Stimulated activated effector memory CD8-positive, alpha-beta T cell treated with anti-CD3 and anti-CD28 coated beads, Interleukin-12 subunit alpha, Interleukin-12 subunit beta, amount 100 ng/mL, for 72 hours (primary cell): Measurements from ENCODE around the gene TMEM168.

Experiments
- ATAC-seq: fragments of 150-1000 bp; cut with Tn5 transposase; 2 replicates; pipeline ENCODE4 v1.10.0; 2021
- DNase-seq, 2 donors: peaks; one replicate each; pipeline ENCODE4 v3.0.0; 2021 to 2022; ENCODE audit warnings: low spot score in 2 of 2
- H3K27ac Mint-ChIP-seq: one replicate; pipeline ENCODE4 v1.8.0; 2022; ENCODE audit warnings: mild to moderate bottlenecking, mixed read lengths
- H3K36me3 Mint-ChIP-seq: one replicate; pipeline ENCODE4 v1.8.0; 2022; ENCODE audit warnings: mild to moderate bottlenecking, mixed read lengths
- H3K4me1 Mint-ChIP-seq: one replicate; pipeline ENCODE4 v1.8.0; 2022; ENCODE audit warnings: mixed read lengths
- H3K4me3 Mint-ChIP-seq: one replicate; pipeline ENCODE4 v1.8.0; 2022; ENCODE audit warnings: mild to moderate bottlenecking, mixed read lengths
- H3K9me3 Mint-ChIP-seq: one replicate; pipeline ENCODE4 v1.8.0; 2022; ENCODE audit warnings: mixed read lengths

TMEM168 gene

DNA sequence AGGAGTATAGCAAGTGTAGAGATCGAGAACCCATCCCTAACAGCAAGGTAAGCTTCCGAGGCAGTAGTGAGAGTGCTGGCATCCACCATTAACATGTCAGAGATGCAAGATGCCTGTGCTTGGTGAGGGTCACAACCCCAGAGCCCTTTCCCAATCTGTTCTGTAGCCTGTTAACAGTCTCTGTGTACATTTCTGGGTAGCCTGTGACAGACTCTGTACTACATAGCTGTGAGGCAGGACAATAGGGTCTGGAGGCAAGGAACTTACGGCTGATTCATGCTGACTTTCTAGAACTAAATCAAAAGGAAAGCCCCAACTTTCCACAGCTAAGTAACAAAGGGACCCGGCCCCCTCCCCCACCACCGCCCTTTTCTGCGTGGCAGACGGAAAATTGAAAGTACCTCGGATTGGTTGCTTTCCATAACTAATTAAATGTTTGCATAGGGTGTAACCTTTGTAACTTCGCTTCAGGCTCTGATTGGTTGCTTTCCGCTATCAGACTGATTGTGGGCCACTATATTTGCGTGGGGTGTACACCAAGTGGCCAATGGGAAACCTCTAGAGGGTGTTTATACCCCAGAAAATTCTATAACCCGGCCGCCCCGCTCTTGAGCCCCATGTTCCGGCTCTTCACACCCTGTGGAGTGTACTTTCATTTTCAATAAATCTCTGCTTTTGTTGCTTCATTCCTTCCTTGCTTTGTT lies 1.4 kb upstream of the TMEM168 start:
- Mint-ChIP-seq H3K27ac (peak overlapping the region; percentile 96), H3K4me1 (peaks cover 47% of the 10 kb centered on the region), H3K36me3 (peaks cover 15% of the 10 kb centered on the region), H3K4me3 (peak overlapping the region; percentile 82), H3K9me3 (no peaks in the 10 kb centered on the region)
- ATAC-seq (no peak), DNase-seq (no peak)

DNA sequence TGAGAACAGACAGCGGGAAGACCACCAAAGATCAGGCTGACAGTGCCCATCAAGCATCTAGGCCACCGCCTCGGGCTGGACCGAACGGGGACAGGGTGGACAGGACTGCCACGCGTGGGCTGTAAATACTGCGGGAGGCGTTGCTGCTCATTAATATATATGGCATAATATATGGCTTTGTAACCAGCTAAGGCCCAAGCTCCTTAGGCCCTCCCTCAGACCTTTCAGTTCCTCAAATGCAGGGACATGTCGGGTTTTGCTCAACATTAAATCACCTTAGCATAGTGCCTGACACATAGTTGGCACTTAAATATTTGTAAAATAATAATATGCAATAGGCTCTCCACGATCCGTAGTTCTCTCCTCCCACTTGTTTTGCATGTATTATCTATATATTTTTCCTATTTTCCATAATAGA lies 402 bp upstream of the TMEM168 start:
- ATAC-seq = no peak
- Mint-ChIP-seq H3K4me3 (peak overlapping the region; percentile 82), H3K9me3 (no peaks in the 10 kb centered on the region), H3K4me1 (peaks cover 49% of the 10 kb centered on the region), H3K27ac (peak overlapping the region; percentile 96), H3K36me3 (peaks cover 15% of the 10 kb centered on the region)
- DNase-seq = no peak

DNA sequence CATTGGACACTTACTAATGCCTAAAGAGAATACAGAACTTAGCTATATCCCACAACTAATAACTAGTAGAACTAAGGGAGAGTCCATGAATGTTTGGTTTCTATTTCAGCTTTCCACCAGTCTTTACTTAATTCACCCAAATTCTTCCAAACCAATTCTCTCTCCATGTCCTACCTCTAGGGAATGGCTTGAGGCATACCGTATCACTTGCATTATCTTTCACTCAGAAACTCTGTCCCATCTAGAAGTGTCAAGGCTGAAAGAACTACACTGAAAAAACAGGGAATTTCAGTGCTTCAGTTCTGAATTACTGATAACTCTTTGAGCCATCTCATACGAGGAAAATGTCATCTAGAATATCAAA lies 758 bp downstream of the TMEM168 start:
- no peak for ATAC-seq
- H3K36me3 Mint-ChIP-seq = peaks cover 18% of the 10 kb centered on the region
- H3K9me3 Mint-ChIP-seq = no peaks in the 10 kb centered on the region
- DNase-seq = no peak
- peak overlapping the region; percentile 96 for H3K27ac Mint-ChIP-seq
- H3K4me1 Mint-ChIP-seq = peaks cover 46% of the 10 kb centered on the region
- H3K4me3 Mint-ChIP-seq = peak overlapping the region; percentile 82

DNA sequence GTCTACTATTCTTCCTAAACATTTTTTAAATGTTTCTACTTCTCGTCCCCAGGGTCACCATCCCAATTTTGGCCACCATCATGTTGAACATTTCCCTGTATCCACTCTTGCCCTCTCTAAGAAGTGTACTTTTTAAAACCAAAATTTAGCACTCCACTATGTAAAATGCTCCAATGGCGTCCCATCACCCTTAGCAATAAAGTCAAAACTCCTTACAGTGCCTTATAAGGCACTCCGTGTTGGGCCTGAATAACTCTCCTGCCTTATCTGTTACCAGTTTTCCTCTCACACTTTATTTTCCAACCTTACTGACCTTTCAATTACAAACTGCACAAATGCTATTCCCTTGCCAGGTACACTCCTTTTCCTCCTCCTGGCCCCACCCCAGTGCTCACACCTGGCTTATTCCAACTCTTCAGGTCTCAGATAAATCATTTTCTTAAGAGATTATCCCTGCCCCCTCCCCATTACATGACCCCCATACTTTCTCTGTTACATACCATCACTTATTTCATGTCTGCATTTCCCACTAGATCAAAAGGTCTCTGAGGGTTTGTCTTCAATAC lies 1.3 kb downstream of the TMEM168 start:
- Mint-ChIP-seq H3K4me1 (peaks cover 42% of the 10 kb centered on the region), H3K9me3 (no peaks in the 10 kb centered on the region), H3K36me3 (peaks cover 24% of the 10 kb centered on the region), H3K4me3 (peak overlapping the region; percentile 82), H3K27ac (peak overlapping the region; percentile 96)
- no peak for DNase-seq
- ATAC-seq = no peak

DNA sequence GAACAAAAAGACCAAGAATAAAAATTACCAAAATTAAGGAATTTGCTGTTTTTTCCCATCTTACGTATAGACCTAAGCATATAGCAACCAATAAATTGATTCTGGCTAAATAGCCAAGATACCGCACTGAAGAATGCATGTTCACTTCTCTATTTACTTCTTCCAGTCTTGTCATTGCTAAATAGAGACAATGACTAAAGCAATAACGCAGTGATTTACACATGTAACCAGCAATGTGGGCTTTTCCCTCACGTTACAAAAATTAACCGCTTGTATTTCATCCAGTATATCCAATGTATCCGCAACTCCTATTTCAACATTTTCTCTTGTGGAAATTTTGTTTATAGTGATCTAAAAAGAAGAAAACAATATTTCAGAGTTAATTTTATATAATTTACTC lies 5.6 kb downstream of the TMEM168 start:
- Mint-ChIP-seq H3K4me3 (no peak overlapping the region), H3K9me3 (no peaks in the 10 kb centered on the region), H3K4me1 (peaks cover 56% of the 10 kb centered on the region), H3K27ac (no peak overlapping the region), H3K36me3 (peaks cover 45% of the 10 kb centered on the region)
- DNase-seq = no peak
- ATAC-seq = no peak

DNA sequence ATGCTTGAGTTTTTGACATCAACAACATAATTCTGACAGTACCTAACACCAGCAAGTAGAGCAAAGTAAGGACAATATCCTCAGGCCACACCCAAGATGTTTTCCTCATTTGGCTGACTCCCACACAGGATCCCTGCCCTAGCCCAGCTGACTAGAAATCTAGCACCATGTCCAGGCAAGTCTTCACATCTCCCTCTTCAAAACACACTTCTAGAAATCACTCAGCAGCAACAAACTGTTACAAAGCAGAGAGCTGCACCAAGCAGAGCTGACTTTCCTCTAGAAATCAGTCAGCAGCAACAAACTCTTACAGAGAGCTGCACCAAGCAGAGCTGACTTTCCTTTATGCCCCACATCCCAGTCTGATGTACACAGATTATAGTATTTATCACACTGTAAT lies 7.7 kb downstream of the TMEM168 start:
- Mint-ChIP-seq H3K9me3 (no peaks in the 10 kb centered on the region), H3K4me1 (peaks cover 39% of the 10 kb centered on the region), H3K36me3 (peaks cover 43% of the 10 kb centered on the region), H3K4me3 (peak overlapping the region; percentile 1), H3K27ac (peak overlapping the region; percentile 20)
- ATAC-seq (peak; percentile 100), DNase-seq (no peak)

DNA sequence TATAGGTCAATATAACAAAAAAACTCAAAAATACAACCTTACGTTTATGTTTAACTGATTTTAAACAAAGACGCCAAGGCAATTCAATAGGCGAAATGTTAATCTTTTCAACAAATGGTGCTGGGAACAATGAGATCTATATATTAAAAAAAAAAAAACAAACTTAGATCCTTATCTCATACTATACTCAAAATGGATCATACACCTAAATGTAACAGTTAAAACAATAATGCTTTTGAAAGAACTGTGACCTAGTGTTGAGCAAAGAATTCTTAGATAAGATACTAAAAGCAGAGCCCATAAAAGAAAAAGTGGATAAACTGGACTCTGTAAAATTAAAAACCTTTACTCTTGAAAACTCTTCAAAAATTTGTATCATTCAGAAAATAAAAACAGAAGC lies 8.6 kb downstream of the TMEM168 start:
- Mint-ChIP-seq H3K4me3 (peak overlapping the region; percentile 1), H3K27ac (peak overlapping the region; percentile 20), H3K9me3 (no peaks in the 10 kb centered on the region), H3K4me1 (peaks cover 36% of the 10 kb centered on the region), H3K36me3 (peaks cover 43% of the 10 kb centered on the region)
- no peak for ATAC-seq
- DNase-seq = no peak

DNA sequence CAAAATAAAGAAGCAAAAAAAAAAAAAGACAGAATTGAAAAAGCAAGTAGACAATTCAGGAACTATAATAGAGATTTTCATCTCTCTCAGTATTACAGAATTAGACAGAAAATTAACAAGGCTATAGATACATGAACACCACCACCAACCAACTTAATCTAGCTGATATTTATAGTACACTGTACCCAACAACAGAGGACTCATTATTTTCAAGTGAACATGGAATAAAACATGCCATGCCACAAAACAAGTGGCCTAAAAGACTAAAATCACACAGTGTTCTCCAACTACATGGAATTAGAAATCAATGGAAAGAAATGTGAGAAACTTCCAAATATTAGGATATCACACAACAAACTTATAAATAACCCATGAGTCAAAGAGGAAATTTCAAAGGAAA lies 9.1 kb downstream of the TMEM168 start:
- Mint-ChIP-seq H3K4me3 (no peak overlapping the region), H3K9me3 (no peaks in the 10 kb centered on the region), H3K27ac (no peak overlapping the region), H3K36me3 (peaks cover 43% of the 10 kb centered on the region), H3K4me1 (peaks cover 35% of the 10 kb centered on the region)
- ATAC-seq (no peak), DNase-seq (no peak)

DNA sequence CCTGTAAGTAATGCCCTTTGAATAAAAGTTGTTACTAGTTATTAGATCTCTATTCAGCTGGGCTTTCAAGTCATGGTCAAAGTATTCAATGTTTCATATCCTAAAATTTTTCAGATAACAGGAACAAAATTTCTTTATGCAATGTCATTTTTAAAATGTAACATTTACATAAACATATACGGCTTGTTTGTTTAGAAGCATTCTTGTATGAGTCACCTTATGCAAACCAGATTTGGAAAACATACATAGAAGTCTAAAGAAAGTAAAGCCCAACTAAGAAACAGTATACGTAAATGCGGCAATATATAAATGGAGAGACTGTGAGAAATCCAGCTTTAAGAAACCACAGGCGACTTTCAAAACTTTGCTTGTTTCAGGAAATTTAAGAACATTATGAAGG lies 10.5 kb downstream of the TMEM168 start:
- H3K4me3 Mint-ChIP-seq = no peak overlapping the region

DNA sequence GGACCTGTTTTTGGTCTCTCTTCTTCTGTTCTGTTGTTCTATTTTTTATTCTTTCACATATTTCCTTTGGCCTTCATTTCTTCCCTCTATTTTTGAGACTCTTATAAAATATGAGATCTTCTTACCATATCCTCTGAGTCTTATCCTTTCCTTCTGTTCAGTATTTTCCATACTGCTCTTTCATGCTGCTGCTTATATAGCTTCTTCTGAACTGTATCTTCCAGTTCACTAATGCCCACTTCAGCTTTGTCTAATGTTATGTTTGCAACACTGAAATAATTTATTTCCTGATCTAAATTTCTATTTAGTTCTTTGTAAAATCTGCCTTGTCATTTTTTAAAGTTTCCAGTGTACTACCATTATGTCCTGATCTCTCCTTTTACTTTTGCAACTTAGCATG lies 12.8 kb downstream of the TMEM168 start:
- no peak for ATAC-seq
- H3K4me3 Mint-ChIP-seq = no peak overlapping the region
- no peak for DNase-seq
- H3K9me3 Mint-ChIP-seq = no peaks in the 10 kb centered on the region
- peaks cover 39% of the 10 kb centered on the region for H3K36me3 Mint-ChIP-seq
- peaks cover 27% of the 10 kb centered on the region for H3K4me1 Mint-ChIP-seq
- H3K27ac Mint-ChIP-seq = no peak overlapping the region

More for the DNA sequence above, 10.5 kb downstream of the TMEM168 start:
- H3K9me3 Mint-ChIP-seq = no peaks in the 10 kb centered on the region
- no peak overlapping the region for H3K27ac Mint-ChIP-seq
- DNase-seq = no peak
- H3K36me3 Mint-ChIP-seq = peaks cover 50% of the 10 kb centered on the region
- H3K4me1 Mint-ChIP-seq = peaks cover 35% of the 10 kb centered on the region
- no peak for ATAC-seq

DNA sequence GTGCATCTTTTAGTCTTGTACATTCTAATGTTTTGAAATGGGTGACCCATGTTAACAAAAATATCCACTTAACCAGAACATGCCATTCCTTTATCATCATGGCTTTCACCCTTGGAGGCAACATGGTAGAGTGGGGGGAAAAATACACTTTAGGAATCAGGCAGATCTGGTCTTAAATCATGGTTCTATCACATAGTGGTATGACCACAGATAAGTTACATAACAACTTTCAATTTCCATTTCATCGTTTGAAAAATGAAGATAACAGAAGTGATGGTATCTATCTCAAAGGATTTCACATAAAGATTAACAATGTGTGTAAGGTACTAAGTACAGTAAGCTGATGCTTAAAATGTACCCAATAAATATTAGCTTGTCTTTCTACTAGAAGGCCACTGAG lies 19.0 kb downstream of the TMEM168 start:
- Mint-ChIP-seq H3K9me3 (no peaks in the 10 kb centered on the region), H3K27ac (no peak overlapping the region), H3K4me1 (no peaks in the 10 kb centered on the region), H3K36me3 (peaks cover 15% of the 10 kb centered on the region), H3K4me3 (no peak overlapping the region)
- DNase-seq (no peak), ATAC-seq (no peak)

DNA sequence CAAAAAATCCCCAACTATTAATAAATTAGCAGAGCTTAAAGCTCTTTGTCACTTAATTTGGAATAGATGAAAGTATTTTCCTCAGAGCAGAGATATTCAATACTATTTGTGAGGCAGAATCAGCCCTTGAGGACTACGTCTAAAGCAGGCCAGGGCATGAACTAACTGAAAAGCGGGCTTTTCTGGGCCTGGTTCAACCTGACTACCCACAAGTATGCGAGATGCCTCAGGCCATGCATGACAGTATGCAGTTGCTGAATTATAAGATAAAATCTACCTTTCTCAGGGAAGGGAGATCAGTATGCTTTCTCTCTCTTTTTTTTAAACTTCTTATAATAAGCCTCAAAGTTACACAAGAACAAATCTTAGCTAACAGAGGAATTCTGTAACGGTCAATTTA lies 20.1 kb downstream of the TMEM168 start:
- no peaks in the 10 kb centered on the region for H3K9me3 Mint-ChIP-seq
- no peaks in the 10 kb centered on the region for H3K4me1 Mint-ChIP-seq
- ATAC-seq = no peak
- no peak overlapping the region for H3K27ac Mint-ChIP-seq
- H3K4me3 Mint-ChIP-seq = no peak overlapping the region
- no peak for DNase-seq
- peaks cover 10% of the 10 kb centered on the region for H3K36me3 Mint-ChIP-seq

DNA sequence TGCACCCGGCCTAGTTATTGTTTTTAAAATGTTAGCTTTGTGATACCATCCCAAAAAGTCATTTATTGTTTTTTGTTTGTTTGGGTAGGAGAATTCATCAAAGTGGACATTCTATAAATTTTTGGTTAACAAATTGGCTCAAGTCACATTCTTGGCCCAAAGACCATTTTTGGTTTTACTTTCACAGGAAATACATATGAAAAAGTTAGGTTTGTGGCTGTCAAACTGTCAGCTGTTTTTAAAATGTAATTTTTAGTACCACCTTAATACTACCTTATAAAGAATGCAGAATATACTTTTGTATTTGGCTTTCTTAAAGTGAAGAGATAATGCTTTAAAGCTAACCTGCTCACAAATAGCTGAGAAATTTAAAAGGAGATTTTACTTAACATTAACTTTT lies 25.1 kb downstream of the TMEM168 start:
- Mint-ChIP-seq H3K4me1 (peaks cover 5% of the 10 kb centered on the region), H3K27ac (no peak overlapping the region), H3K36me3 (peaks cover 6% of the 10 kb centered on the region), H3K9me3 (no peaks in the 10 kb centered on the region), H3K4me3 (no peak overlapping the region)
- DNase-seq = no peak
- no peak for ATAC-seq

DNA sequence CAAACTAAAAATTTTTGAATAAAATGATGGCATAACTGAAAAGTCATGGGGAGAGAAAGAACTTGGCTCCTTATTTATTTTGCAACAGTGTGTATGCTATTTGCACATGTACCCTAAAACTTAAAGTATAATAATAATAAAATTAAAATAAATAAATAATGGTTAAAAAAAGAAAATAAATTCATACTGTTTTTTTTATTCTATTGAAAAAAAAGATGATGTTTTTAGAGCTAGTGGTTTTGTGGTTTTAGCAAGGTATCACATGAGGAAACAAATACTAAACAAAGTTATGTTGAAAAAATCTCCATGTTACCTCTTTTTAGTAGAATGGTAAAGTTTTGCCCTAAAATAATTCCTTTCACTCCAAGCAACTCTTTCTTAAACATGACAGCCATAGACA lies 26.2 kb downstream of the TMEM168 start:
- H3K36me3 Mint-ChIP-seq = peaks cover 6% of the 10 kb centered on the region
- no peaks in the 10 kb centered on the region for H3K9me3 Mint-ChIP-seq
- no peak for DNase-seq
- no peak overlapping the region for H3K4me3 Mint-ChIP-seq
- ATAC-seq = no peak
- H3K4me1 Mint-ChIP-seq = peaks cover 5% of the 10 kb centered on the region
- no peak overlapping the region for H3K27ac Mint-ChIP-seq

DNA sequence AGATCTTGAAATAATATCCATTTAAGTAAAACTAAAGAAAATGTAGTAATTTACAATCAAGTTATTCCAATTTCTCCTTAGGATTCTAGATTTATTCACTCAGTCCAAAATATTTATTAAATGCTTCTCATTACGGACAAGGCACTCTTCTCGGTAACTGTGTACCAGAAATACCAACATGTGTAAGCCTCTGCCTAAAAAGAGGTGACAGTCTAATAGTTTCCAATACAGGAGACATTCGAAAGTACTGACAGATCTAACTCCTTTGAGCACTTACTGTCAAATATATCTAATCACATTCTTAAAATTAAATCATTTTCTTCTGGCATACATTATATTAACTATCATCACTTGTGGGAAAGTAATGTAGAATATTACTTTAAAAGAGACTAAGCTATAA lies 26.9 kb downstream of the TMEM168 start:
- DNase-seq (no peak), ATAC-seq (no peak)
- H3K4me3 Mint-ChIP-seq = no peak overlapping the region
- peaks cover 6% of the 10 kb centered on the region for H3K36me3 Mint-ChIP-seq
- no peaks in the 10 kb centered on the region for H3K9me3 Mint-ChIP-seq
- H3K27ac Mint-ChIP-seq = no peak overlapping the region
- peaks cover 5% of the 10 kb centered on the region for H3K4me1 Mint-ChIP-seq

DNA sequence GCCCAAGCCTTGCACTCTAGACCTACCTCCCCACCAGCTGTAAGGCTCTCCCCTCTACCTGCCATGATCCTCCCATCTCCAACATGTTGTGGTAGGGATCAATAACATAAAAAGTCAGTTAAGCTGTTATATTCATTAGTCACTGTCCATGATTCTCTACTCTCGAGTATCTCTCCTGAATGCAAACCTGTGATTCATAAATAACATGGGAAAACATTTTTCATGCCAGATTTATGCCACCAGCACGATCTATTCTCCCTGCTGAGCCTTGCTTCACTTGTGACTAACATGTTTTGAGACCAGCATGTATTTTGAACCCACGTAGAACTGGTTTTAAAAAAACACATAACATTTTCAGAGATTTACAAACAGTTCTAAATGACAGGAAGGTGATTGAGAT lies 30.3 kb downstream of the TMEM168 start:
- H3K9me3 Mint-ChIP-seq = no peaks in the 10 kb centered on the region
- H3K27ac Mint-ChIP-seq = no peak overlapping the region
- DNase-seq = no peak
- H3K4me3 Mint-ChIP-seq = no peak overlapping the region
- peaks cover 6% of the 10 kb centered on the region for H3K36me3 Mint-ChIP-seq
- H3K4me1 Mint-ChIP-seq = peaks cover 11% of the 10 kb centered on the region
- ATAC-seq = no peak
